Neural cell (in vitro differentiated cells): Measurements from ENCODE around the gene RLF. TPM values are rescaled to one million over a fixed set of nuclear protein-coding genes. Genes with fewer than 3 reads are reported as not detected.

Experiments
- H2AFZ ChIP-seq: fragments of 200-600, 300-800 bp; sonication (generic), shearing (Covaris generic); 2 replicates; pipeline ENCODE4 v1.6.0; 2014; ENCODE audit warnings: low read depth, mild to moderate bottlenecking, antibody characterized with exemption, low read length, moderate library complexity
- H3F3A ChIP-seq: fragments of 200-600 bp; shearing (Covaris generic); 2 replicates; pipeline ENCODE4 v1.6.1; 2016; ENCODE audit warnings: mild to moderate bottlenecking, moderate library complexity, mixed read lengths, antibody characterized with exemption, low read length; ENCODE audit not compliant: insufficient read depth, poor library complexity, severe bottlenecking
- H3K27ac ChIP-seq: fragments of 200-600, 300-800 bp; sonication (generic), shearing (Covaris generic); 2 replicates; pipeline ENCODE4 v1.5.1; 2014; ENCODE audit warnings: mild to moderate bottlenecking, low read length, moderate library complexity
- H3K27me3 ChIP-seq: fragments of 300-800, 200-600 bp; sonication (generic), shearing (Covaris generic); 2 replicates; pipeline ENCODE4 v1.6.0; 2014; ENCODE audit warnings: mild to moderate bottlenecking, low read depth, low read length, moderate library complexity; ENCODE audit not compliant: insufficient read depth
- H3K36me3 ChIP-seq: fragments of 300-800, 200-600 bp; sonication (generic), shearing (Covaris generic); 2 replicates; pipeline ENCODE4 v1.5.1; 2014; ENCODE audit warnings: mild to moderate bottlenecking, antibody characterized with exemption, low read length, moderate library complexity; ENCODE audit not compliant: insufficient read depth
- H3K4me2 ChIP-seq: fragments of 300-800, 200-600 bp; sonication (generic), shearing (Covaris generic); 2 replicates; pipeline ENCODE4 v1.6.0; 2014; ENCODE audit warnings: mild to moderate bottlenecking, low read length
- H3K4me3 ChIP-seq: fragments of 300-800, 200-600 bp; sonication (generic), shearing (Covaris generic); 2 replicates; pipeline ENCODE4 v1.5.1; 2014; ENCODE audit warnings: mild to moderate bottlenecking, low read length, moderate library complexity
- H3K79me2 ChIP-seq: fragments of 200-600 bp; shearing (Covaris generic); replicated peaks from 2 replicates; pipeline ENCODE4 v1.6.0; 2014; ENCODE audit warnings: mild to moderate bottlenecking, low read length, moderate library complexity; ENCODE audit not compliant: insufficient read depth
- H3K9ac ChIP-seq: fragments of 300-800, 200-600 bp; sonication (generic), shearing (Covaris generic); 2 replicates; pipeline ENCODE4 v1.6.1; 2016; ENCODE audit warnings: mild to moderate bottlenecking, low read length, mixed read lengths
- H3K9me2 ChIP-seq: fragments of 200-600 bp; shearing (Covaris generic); 2 replicates; pipeline ENCODE4 v1.6.1; 2016; ENCODE audit warnings: mild to moderate bottlenecking, low read length, mixed read lengths; ENCODE audit not compliant: insufficient read depth
- H3K9me3 ChIP-seq: fragments of 200-600, 300-800 bp; sonication (generic), shearing (Covaris generic); 2 replicates; pipeline ENCODE4 v1.6.1; 2016; ENCODE audit warnings: mild to moderate bottlenecking, mixed run types, low read length, moderate library complexity, mixed read lengths
- H4K20me1 ChIP-seq: fragments of 200-600 bp; shearing (Covaris generic); 2 replicates; pipeline ENCODE4 v1.6.1; 2016; ENCODE audit warnings: mild to moderate bottlenecking, mixed run types; ENCODE audit not compliant: insufficient read depth
- CTCF ChIP-seq: fragments of 450-650 bp; IDR thresholded peaks from 2 replicates; pipeline ENCODE4 v1.5.1; 2014; ENCODE audit warnings: antibody characterized with exemption, mild to moderate bottlenecking, moderate library complexity; ENCODE audit not compliant: poor library complexity, severe bottlenecking
- EP300 ChIP-seq: fragments of 450-650 bp; conservative IDR thresholded peaks from 2 replicates; pipeline ENCODE4 v1.6.1; 2014; ENCODE audit warnings: antibody characterized with exemption, mild to moderate bottlenecking, moderate library complexity; ENCODE audit not compliant: poor library complexity, severe bottlenecking
- EZH2 ChIP-seq: fragments of 200-600, 300-800 bp; shearing (Covaris generic), sonication (generic); IDR thresholded peaks from 2 replicates; pipeline ENCODE4 v1.6.1; 2014; ENCODE audit warnings: antibody characterized with exemption, low read length, borderline replicate concordance, mild to moderate bottlenecking; ENCODE audit not compliant: insufficient read depth, poor library complexity, severe bottlenecking
- MXI1 ChIP-seq: fragments of 450-650 bp; conservative IDR thresholded peaks from 2 replicates; pipeline ENCODE4 v1.6.1; 2014; ENCODE audit warnings: antibody characterized with exemption, mild to moderate bottlenecking; ENCODE audit not compliant: poor library complexity, severe bottlenecking
- POLR2AphosphoS5 ChIP-seq: IDR thresholded peaks from 2 replicates; pipeline ENCODE4 v1.6.1; 2012
- RAD21 ChIP-seq: fragments of 450-650 bp; conservative IDR thresholded peaks from 2 replicates; pipeline ENCODE4 v1.6.1; 2014; ENCODE audit warnings: antibody characterized with exemption, mild to moderate bottlenecking, moderate library complexity
- SMC3 ChIP-seq: fragments of 450-650 bp; conservative IDR thresholded peaks from 2 replicates; pipeline ENCODE4 v1.6.1; 2014; ENCODE audit warnings: antibody characterized with exemption, mild to moderate bottlenecking, moderate library complexity; ENCODE audit not compliant: poor library complexity
- TAF1 ChIP-seq: IDR thresholded peaks from 2 replicates; pipeline ENCODE4 v1.6.1; 2012; ENCODE audit warnings: low read depth
- polyA plus RNA-seq: library from polyadenylated mRNA; depleted of rRNA; stranded (reverse); fragments of >200 nt; gene quantifications from 2 replicates; pipeline ENCODE4 v1.2.3, GENCODE V29; 2014
- TF ChIP-seq, protein P1 (sequence below): IDR thresholded peaks from 2 replicates; pipeline ENCODE4 v1.6.1; 2012; ENCODE audit warnings: borderline replicate concordance

RLF gene
- polyA plus RNA-seq, 1 donor from 2014 or later: 23.4 TPM

DNA sequence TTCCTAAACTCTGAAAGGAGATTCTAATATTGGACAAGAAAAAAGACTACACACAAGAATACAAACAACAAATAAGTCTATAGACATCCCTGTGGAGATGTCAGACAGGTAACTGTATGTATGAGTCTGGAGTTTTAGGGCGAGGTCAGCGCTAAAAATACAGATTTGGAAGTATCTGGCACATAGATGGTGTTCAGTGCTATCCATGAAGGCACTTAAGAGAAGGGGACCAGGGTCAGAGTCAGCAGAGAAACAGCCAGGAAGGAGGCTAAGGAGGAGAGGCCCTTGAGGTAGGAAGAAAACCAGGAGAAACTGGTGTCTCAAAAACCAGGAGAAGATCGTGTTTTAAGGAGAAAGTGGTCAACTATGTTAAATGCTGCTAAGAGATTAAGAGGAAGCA is 114.9 kb downstream of the RLF start:
- no peaks in the 10 kb centered on the region for H3K27me3 ChIP-seq
- H3K4me3 ChIP-seq: no peak overlapping the region
- H2AFZ ChIP-seq: no peak overlapping the region
- peaks cover 5% of the 10 kb centered on the region for H3K36me3 ChIP-seq
- H3K4me2 ChIP-seq: no peak overlapping the region
- no peaks in the 10 kb centered on the region for H4K20me1 ChIP-seq
- TF ChIP-seq RAD21 (no peak), MXI1 (no peak), SMC3 (no peak), EZH2 (no peak), TAF1 (no peak), EP300 (no peak), POLR2AphosphoS5 (no peak), CTCF (no peak)
- TF ChIP-seq, protein P1, sequence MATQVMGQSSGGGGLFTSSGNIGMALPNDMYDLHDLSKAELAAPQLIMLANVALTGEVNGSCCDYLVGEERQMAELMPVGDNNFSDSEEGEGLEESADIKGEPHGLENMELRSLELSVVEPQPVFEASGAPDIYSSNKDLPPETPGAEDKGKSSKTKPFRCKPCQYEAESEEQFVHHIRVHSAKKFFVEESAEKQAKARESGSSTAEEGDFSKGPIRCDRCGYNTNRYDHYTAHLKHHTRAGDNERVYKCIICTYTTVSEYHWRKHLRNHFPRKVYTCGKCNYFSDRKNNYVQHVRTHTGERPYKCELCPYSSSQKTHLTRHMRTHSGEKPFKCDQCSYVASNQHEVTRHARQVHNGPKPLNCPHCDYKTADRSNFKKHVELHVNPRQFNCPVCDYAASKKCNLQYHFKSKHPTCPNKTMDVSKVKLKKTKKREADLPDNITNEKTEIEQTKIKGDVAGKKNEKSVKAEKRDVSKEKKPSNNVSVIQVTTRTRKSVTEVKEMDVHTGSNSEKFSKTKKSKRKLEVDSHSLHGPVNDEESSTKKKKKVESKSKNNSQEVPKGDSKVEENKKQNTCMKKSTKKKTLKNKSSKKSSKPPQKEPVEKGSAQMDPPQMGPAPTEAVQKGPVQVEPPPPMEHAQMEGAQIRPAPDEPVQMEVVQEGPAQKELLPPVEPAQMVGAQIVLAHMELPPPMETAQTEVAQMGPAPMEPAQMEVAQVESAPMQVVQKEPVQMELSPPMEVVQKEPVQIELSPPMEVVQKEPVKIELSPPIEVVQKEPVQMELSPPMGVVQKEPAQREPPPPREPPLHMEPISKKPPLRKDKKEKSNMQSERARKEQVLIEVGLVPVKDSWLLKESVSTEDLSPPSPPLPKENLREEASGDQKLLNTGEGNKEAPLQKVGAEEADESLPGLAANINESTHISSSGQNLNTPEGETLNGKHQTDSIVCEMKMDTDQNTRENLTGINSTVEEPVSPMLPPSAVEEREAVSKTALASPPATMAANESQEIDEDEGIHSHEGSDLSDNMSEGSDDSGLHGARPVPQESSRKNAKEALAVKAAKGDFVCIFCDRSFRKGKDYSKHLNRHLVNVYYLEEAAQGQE: no peak
- no peak overlapping the region for H3K27ac ChIP-seq
- H3F3A ChIP-seq: no peaks in the 10 kb centered on the region
- H3K79me2 ChIP-seq: no peaks in the 10 kb centered on the region
- no peak overlapping the region for H3K9ac ChIP-seq
- H3K9me2 ChIP-seq: no peaks in the 10 kb centered on the region
- no peaks in the 10 kb centered on the region for H3K9me3 ChIP-seq

DNA sequence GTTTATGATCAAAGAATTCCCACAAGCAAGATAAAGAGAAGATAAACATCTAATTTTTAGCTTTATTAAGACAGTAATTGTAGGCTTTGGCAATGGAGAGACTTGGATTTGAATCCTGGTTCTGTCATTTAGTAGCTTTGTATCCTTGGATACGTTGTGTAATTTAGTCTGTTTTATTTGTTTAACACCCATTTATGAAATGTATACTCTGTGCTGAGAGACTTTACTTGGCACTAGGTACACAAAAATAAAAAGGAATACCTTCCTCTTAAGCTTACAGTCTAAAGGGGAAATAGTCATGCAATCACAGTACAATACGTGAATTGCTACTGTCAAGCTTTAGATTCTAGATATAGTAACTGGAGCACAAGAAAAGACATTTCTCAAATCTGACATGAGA is 120.7 kb downstream of the RLF start:
- H3K4me3 ChIP-seq: no peak overlapping the region
- H3K9me3 ChIP-seq: no peaks in the 10 kb centered on the region
- no peak overlapping the region for H2AFZ ChIP-seq
- H3F3A ChIP-seq: no peaks in the 10 kb centered on the region
- no peak overlapping the region for H3K27ac ChIP-seq
- no peaks in the 10 kb centered on the region for H3K36me3 ChIP-seq
- no peak for TF ChIP-seq RAD21
- no peak for TF ChIP-seq EZH2
- TF ChIP-seq SMC3: no peak
- no peak for TF ChIP-seq TAF1
- TF ChIP-seq MXI1: no peak
- TF ChIP-seq, protein P1: no peak
- no peak for TF ChIP-seq CTCF
- TF ChIP-seq POLR2AphosphoS5: no peak
- no peak for TF ChIP-seq EP300
- H3K4me2 ChIP-seq: no peak overlapping the region
- H3K27me3 ChIP-seq: no peaks in the 10 kb centered on the region
- no peaks in the 10 kb centered on the region for H3K79me2 ChIP-seq
- no peaks in the 10 kb centered on the region for H4K20me1 ChIP-seq
- no peak overlapping the region for H3K9ac ChIP-seq
- H3K9me2 ChIP-seq: no peaks in the 10 kb centered on the region
